MM.1S (cell line): ENCODE measurements around the gene KRTAP15-1.

ENCODE experiments used
- EZH2 ChIP-seq: fragments of 300-600 bp; sonication (generic); optimal IDR thresholded peaks from 2 replicates; pipeline ENCODE3; 2017; ENCODE audit warnings: low read depth, mild to moderate bottlenecking, antibody characterized with exemption, low read length, mixed read lengths
- EZH2phosphoT487 ChIP-seq: fragments of 300-600 bp; sonication (generic); IDR thresholded peaks from 2 replicates; pipeline ENCODE4 v1.6.1; 2018; ENCODE audit warnings: antibody characterized with exemption, low read length
- TF ChIP-seq, protein P1 (sequence below): fragments of 300-600 bp; sonication (generic); IDR thresholded peaks from 2 replicates; pipeline ENCODE4 v1.5.1; 2016; ENCODE audit warnings: antibody characterized with exemption, low read length, mixed read lengths

DNA sequence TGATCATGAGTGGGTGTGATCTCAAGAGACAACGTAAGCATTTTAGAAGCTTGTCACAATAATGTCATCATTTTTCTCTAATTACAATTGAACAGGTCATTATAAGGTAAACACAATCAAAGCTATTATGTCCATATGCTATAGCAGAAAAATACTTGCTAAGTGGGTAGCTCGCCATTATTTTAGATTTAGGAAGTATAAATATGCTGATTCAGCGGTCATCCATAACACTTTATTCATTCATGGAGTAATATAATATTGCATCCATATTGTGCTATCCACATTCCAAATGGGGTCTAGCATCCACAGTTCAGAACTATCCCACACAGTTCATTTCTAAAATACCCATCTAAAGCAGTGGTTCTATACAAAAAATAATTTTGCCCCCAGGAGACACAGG, 8.4 kb downstream of the KRTAP15-1 start:
- TF ChIP-seq, protein P1, sequence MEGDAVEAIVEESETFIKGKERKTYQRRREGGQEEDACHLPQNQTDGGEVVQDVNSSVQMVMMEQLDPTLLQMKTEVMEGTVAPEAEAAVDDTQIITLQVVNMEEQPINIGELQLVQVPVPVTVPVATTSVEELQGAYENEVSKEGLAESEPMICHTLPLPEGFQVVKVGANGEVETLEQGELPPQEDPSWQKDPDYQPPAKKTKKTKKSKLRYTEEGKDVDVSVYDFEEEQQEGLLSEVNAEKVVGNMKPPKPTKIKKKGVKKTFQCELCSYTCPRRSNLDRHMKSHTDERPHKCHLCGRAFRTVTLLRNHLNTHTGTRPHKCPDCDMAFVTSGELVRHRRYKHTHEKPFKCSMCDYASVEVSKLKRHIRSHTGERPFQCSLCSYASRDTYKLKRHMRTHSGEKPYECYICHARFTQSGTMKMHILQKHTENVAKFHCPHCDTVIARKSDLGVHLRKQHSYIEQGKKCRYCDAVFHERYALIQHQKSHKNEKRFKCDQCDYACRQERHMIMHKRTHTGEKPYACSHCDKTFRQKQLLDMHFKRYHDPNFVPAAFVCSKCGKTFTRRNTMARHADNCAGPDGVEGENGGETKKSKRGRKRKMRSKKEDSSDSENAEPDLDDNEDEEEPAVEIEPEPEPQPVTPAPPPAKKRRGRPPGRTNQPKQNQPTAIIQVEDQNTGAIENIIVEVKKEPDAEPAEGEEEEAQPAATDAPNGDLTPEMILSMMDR: no peak
- TF ChIP-seq EZH2phosphoT487 (no peak), EZH2 (no peak)
